ENCODE results near the gene PTPN23. TPM values are rescaled to one million over a fixed set of nuclear protein-coding genes. Genes with fewer than 3 reads are reported as not detected.

The PTPN23 gene
- total and polyA plus RNA-seq, 2 experiments from 2014 or later = 14.3 to 48.8 TPM

GRCh38 chr3:47407896-47408838, 27.3 kb downstream of the PTPN23 start:
- Histone ChIP-seq H3K36me3 (ENCODE audit: insufficient read depth) (no peaks in the 10 kb centered on the region), H3K27me3 (ENCODE audit: insufficient read depth) (no peaks in the 10 kb centered on the region), H2AFZ (no peak overlapping the region), H4K20me1 (replicated peaks; ENCODE audit: insufficient read depth) (peaks cover 10% of the 10 kb centered on the region), H3K79me2 (replicated peaks; ENCODE audit: insufficient read depth) (no peaks in the 10 kb centered on the region), H3K4me1 (ENCODE audit: insufficient read depth) (no peaks in the 10 kb centered on the region), H3K27ac (ENCODE audit: low read depth) (no peak overlapping the region), H3K9me2 (ENCODE audit: insufficient read depth) (no peaks in the 10 kb centered on the region), H3F3A (replicated peaks; ENCODE audit: low read depth) (0 out of 2 replicates have a peak, but pooled peaks cover 11% of the 10 kb centered on the region), H3K4me2 (no peak overlapping the region), H3K4me3 (no peak overlapping the region)
- no peak for DNase-seq (ENCODE audit: low spot score)
- TF ChIP-seq NANOG (IDR thresholded peaks at IDR 0.05; ENCODE audit: borderline replicate concordance) (no peak), REST (IDR thresholded peaks at IDR 0.05; ENCODE audit: unreplicated experiment) (no peak), EZH2 (IDR thresholded peaks at IDR 0.05; ENCODE audit: low read depth, unreplicated experiment) (no peak), ZNF462 (CRISPR knock-in tag; IDR thresholded peaks at IDR 0.05) (no peak), ZNF114 (CRISPR knock-in tag; IDR thresholded peaks at IDR 0.05) (no peak), CTCF (conservative IDR thresholded peaks at IDR 0.05; ENCODE audit: low read depth in 2 of 2) (no peak), ZNF331 (CRISPR knock-in tag; IDR thresholded peaks at IDR 0.05; ENCODE audit: low read depth) (no peak), POLR2AphosphoS5 (IDR thresholded peaks at IDR 0.05; ENCODE audit: low read depth) (no peak), ETS1 (IDR thresholded peaks at IDR 0.05) (no peak), CREB1 (CRISPR knock-in tag; IDR thresholded peaks at IDR 0.05; ENCODE audit: low read depth) (no peak), STAT1 (IDR thresholded peaks at IDR 0.05; ENCODE audit: unreplicated experiment) (no peak), JUNB (IDR thresholded peaks at IDR 0.05; ENCODE audit: unreplicated experiment) (no peak), EZH2phosphoT487 (IDR thresholded peaks at IDR 0.05; ENCODE audit: unreplicated experiment) (no peak)
- Mint-ChIP-seq H3K27me3 (ENCODE audit: insufficient read depth, low read depth, poor library complexity) (peaks cover 24% of the 10 kb centered on the region), H3K9me3 (no peaks in the 10 kb centered on the region), H3K27ac (no peak overlapping the region), H3K36me3 (ENCODE audit: low read depth) (peaks cover 31% of the 10 kb centered on the region), H3K4me1 (no peaks in the 10 kb centered on the region), H3K4me3 (no peak overlapping the region)
- no peak for ATAC-seq

Measured in GM23338 (cell line).